Prostate gland (tissue), 2 donors: Measurements from ENCODE around the gene PMVK.

Source experiments
- CTCF ChIP-seq, 4 experiments: fragments of 200-600 bp in 2 of 4; fragments of 450-650 bp in 2 of 4; sonication (generic) in 2 of 4; IDR thresholded peaks; 1 replicate in 3 of 4; 2 replicates in 1 of 4; pipeline ENCODE4 v1.5.1; 2016 to 2019; ENCODE audit warnings: antibody characterized with exemption in 4 of 4, mild to moderate bottlenecking in 2 of 4, moderate library complexity in 2 of 4
- POLR2A ChIP-seq: fragments of 450-650 bp; IDR thresholded peaks from one replicate; pipeline ENCODE4 v1.6.1; 2016; ENCODE audit warnings: antibody characterized with exemption, mild to moderate bottlenecking

GRCh38 chr1:154971341-154971998, 35.0 kb upstream of the PMVK start:
- TF ChIP-seq CTCF (IDR thresholded peaks at IDR 0.05) (no peak), POLR2A (no peak)
